ENCODE results near the gene SEMA3A.

DNA sequence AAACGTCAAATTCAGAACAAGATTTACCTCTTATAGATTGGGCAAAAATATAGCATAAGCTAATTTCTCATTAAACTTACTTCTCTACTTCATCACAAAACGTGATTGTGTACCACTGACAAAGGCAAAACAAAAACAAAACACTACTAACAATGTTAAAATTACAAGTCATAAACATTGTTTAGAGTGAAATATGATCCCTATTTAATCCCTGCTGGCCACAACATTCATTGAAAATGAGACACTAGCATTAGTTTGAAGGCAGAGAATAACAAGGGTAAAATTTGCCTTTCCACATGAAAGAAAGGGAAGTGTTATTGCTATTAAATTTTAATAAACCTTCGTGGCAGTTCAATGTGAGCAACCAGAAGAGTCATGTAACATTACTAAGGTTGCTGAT is 45.0 kb downstream of the SEMA3A start:
- TF ChIP-seq RAD21 (IDR thresholded peaks at IDR 0.05) (no peak), JUND (IDR thresholded peaks at IDR 0.05) (no peak), HNF4A (conservative IDR thresholded peaks at IDR 0.05) (no peak), YY1 (IDR thresholded peaks at IDR 0.05) (no peak), SP1 (IDR thresholded peaks at IDR 0.05) (no peak), TAF1 (conservative IDR thresholded peaks at IDR 0.05) (no peak), EGR1 (IDR thresholded peaks at IDR 0.05; ENCODE audit: low read depth in 2 of 2) (no peak), RXRA (IDR thresholded peaks at IDR 0.05) (no peak), GABPA (IDR thresholded peaks at IDR 0.05 in 1 of 2, conservative IDR thresholded peaks at IDR 0.05 in 1 of 2) (no peak)
- TF ChIP-seq, protein P1, sequence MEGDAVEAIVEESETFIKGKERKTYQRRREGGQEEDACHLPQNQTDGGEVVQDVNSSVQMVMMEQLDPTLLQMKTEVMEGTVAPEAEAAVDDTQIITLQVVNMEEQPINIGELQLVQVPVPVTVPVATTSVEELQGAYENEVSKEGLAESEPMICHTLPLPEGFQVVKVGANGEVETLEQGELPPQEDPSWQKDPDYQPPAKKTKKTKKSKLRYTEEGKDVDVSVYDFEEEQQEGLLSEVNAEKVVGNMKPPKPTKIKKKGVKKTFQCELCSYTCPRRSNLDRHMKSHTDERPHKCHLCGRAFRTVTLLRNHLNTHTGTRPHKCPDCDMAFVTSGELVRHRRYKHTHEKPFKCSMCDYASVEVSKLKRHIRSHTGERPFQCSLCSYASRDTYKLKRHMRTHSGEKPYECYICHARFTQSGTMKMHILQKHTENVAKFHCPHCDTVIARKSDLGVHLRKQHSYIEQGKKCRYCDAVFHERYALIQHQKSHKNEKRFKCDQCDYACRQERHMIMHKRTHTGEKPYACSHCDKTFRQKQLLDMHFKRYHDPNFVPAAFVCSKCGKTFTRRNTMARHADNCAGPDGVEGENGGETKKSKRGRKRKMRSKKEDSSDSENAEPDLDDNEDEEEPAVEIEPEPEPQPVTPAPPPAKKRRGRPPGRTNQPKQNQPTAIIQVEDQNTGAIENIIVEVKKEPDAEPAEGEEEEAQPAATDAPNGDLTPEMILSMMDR (IDR thresholded peaks at IDR 0.05; ENCODE audit: low read depth, low read length, missing input control): no peak
- TF ChIP-seq, protein P2, sequence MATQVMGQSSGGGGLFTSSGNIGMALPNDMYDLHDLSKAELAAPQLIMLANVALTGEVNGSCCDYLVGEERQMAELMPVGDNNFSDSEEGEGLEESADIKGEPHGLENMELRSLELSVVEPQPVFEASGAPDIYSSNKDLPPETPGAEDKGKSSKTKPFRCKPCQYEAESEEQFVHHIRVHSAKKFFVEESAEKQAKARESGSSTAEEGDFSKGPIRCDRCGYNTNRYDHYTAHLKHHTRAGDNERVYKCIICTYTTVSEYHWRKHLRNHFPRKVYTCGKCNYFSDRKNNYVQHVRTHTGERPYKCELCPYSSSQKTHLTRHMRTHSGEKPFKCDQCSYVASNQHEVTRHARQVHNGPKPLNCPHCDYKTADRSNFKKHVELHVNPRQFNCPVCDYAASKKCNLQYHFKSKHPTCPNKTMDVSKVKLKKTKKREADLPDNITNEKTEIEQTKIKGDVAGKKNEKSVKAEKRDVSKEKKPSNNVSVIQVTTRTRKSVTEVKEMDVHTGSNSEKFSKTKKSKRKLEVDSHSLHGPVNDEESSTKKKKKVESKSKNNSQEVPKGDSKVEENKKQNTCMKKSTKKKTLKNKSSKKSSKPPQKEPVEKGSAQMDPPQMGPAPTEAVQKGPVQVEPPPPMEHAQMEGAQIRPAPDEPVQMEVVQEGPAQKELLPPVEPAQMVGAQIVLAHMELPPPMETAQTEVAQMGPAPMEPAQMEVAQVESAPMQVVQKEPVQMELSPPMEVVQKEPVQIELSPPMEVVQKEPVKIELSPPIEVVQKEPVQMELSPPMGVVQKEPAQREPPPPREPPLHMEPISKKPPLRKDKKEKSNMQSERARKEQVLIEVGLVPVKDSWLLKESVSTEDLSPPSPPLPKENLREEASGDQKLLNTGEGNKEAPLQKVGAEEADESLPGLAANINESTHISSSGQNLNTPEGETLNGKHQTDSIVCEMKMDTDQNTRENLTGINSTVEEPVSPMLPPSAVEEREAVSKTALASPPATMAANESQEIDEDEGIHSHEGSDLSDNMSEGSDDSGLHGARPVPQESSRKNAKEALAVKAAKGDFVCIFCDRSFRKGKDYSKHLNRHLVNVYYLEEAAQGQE (IDR thresholded peaks at IDR 0.05): no peak
- TF ChIP-seq, protein P3, sequence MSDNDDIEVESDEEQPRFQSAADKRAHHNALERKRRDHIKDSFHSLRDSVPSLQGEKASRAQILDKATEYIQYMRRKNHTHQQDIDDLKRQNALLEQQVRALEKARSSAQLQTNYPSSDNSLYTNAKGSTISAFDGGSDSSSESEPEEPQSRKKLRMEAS (IDR thresholded peaks at IDR 0.05): no peak
- TF ChIP-seq, protein P4, sequence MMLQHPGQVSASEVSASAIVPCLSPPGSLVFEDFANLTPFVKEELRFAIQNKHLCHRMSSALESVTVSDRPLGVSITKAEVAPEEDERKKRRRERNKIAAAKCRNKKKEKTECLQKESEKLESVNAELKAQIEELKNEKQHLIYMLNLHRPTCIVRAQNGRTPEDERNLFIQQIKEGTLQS (IDR thresholded peaks at IDR 0.05): no peak

All from liver (tissue), 3 donors.